A549 treated with Hydrocortisone at 1 μM for 4 hours (cell line): ENCODE results near the gene MEPCE. TPM values are rescaled to one million over a fixed set of nuclear protein-coding genes. Genes with fewer than 3 reads are reported as not detected.

Experiments
- total RNA-seq: library from RNA; stranded (reverse); fragments of 200-300 nt; extraction: Qiagen RNA extraction; gene quantifications from 5 replicates; pipeline ENCODE4 v1.2.3, GENCODE V29; 2022

MEPCE gene
- total RNA-seq = 41.5 to 47.6 TPM (median 43.3 TPM) in 5 replicates

GRCh38 chr7:100429637-100430492 is at the start of gene MEPCE:
Gene MEPCE (plus strand): TSS chr7:100429831. CDS start chr7:100430019, 188 bp downstream.

GRCh38 chr7:100428199-100428966 is 1.2 kb upstream of the MEPCE start, which contains the start of gene ZCWPW1:
Gene ZCWPW1 (minus strand): TSS chr7:100428703. CDS start chr7:100420649, 8,054 bp downstream.

GRCh38 chr7:100464210-100464660 is 34.6 kb downstream of the MEPCE start, which contains the start of gene SPACDR:
Gene SPACDR (minus strand): TSS chr7:100464260. CDS start chr7:100464025, 235 bp downstream.

GRCh38 chr7:100478958-100479660 is 49.5 kb downstream of the MEPCE start, which contains the start of gene TSC22D4:
Gene TSC22D4 (minus strand): TSS chr7:100479214. CDS start chr7:100478038, 1,176 bp downstream.

Other genes with a start within 250 kb of the MEPCE start
- 0.05 TPM in 1 of 5 replicates, not detected in the others for gene PVRIG, start 209.9 kb upstream of the MEPCE start, total RNA-seq
- not detected in 5 replicates for gene SPDYE3, start 122.1 kb upstream of the MEPCE start, total RNA-seq
- 21.9 to 28.9 TPM (median 27.4 TPM) in 5 replicates for gene PILRB, start 71.7 kb upstream of the MEPCE start, total RNA-seq
- 3.3 to 5.4 TPM (median 5.2 TPM) in 5 replicates for gene PILRA, start 56.3 kb upstream of the MEPCE start, total RNA-seq
- gene ZCWPW1, start 1.1 kb upstream of the MEPCE start, total RNA-seq = 1.2 to 1.9 TPM (median 1.4 TPM) in 5 replicates
- gene PPP1R35, start 6.7 kb downstream of the MEPCE start, total RNA-seq = 27.1 to 53.8 TPM (median 49.4 TPM) in 5 replicates
- 0.53 to 1.3 TPM (median 0.88 TPM) in 5 replicates for gene SPACDR, start 34.4 kb downstream of the MEPCE start, total RNA-seq
- 48.4 to 67.7 TPM (median 57.8 TPM) in 5 replicates for gene TSC22D4, start 49.4 kb downstream of the MEPCE start, total RNA-seq
- gene NYAP1, start 54.1 kb downstream of the MEPCE start, total RNA-seq = 3.0 to 7.0 TPM (median 5.1 TPM) in 5 replicates
- gene AGFG2, start 109.4 kb downstream of the MEPCE start, total RNA-seq = 35.5 to 50.9 TPM (median 42.3 TPM) in 5 replicates
- gene SAP25, start 144.1 kb downstream of the MEPCE start, total RNA-seq = 0.18 to 0.85 TPM (median 0.21 TPM) in 4 of 5 replicates, not detected in the other
- gene LRCH4, start 156.3 kb downstream of the MEPCE start, total RNA-seq = 14.3 to 17.9 TPM (median 15.6 TPM) in 5 replicates
- 0.07 to 0.35 TPM (median 0.28 TPM) in 5 replicates for gene FBXO24, start 156.5 kb downstream of the MEPCE start, total RNA-seq
- 6.7 to 10.9 TPM (median 8.5 TPM) in 5 replicates for gene PCOLCE, start 172.5 kb downstream of the MEPCE start, total RNA-seq
- 17.0 to 22.3 TPM (median 19.6 TPM) in 5 replicates for gene MOSPD3, start 182.7 kb downstream of the MEPCE start, total RNA-seq
- gene TFR2, start 211.7 kb downstream of the MEPCE start, total RNA-seq = 2.0 to 2.4 TPM (median 2.1 TPM) in 5 replicates
- not detected in 5 replicates for gene ACTL6B, start 226.6 kb downstream of the MEPCE start, total RNA-seq
- 194 to 257 TPM (median 243 TPM) in 5 replicates for gene GNB2, start 243.9 kb downstream of the MEPCE start, total RNA-seq